B cell (primary cell): ENCODE data around the gene FAM53B. TPM values are rescaled to one million over a fixed set of nuclear protein-coding genes. Genes with fewer than 3 reads are reported as not detected.

Experiments
- ATAC-seq: fragments of 200-7000 bp; cut with Tn5 transposase; one replicate; pipeline ENCODE4 v1.10.0; 2021; ENCODE audit warnings: low read depth, mild to moderate bottlenecking, moderate number of reproducible peaks, moderate library complexity
- CTCF ChIA-PET: fragments of 350-600 bp; sonication (Branson Sonifier 250); formaldehyde crosslinking; loops from one replicate; lab custom pipeline; 2021; ENCODE audit warnings: antibody characterized with exemption, inconsistent platforms; lab: Charles Lee
- POLR2A ChIA-PET: fragments of 350-600 bp; sonication (Branson Sonifier 250); formaldehyde crosslinking; loops from one replicate; lab custom pipeline; 2021; ENCODE audit warnings: antibody characterized with exemption; lab: Charles Lee
- DNase-seq: peaks from one replicate; pipeline ENCODE4 v3.0.0; 2013
- H2AFZ ChIP-seq: 2 replicates; pipeline ENCODE4 v1.6.1; 2012; ENCODE audit warnings: mild to moderate bottlenecking, low read depth, low read length; ENCODE audit not compliant: insufficient read depth, poor library complexity, severe bottlenecking
- H3K27ac ChIP-seq, 2 donors: 1 replicate in 1 of 2; 2 replicates in 1 of 2; pipeline ENCODE4 v1.5.1; 2012 to 2013; ENCODE audit warnings: low read length in 2 of 2, mild to moderate bottlenecking in 2 of 2, moderate library complexity in 1 of 2
- H3K27me3 ChIP-seq, 4 experiments: fragments of 200-600 bp in 1 of 4; sonication (generic) in 1 of 4; replicated peaks in 1 of 4; 1 replicate in 2 of 4; 2 replicates in 2 of 4; pipeline versions ENCODE4 v1.6.1 to v1.7.0; 2013 to 2016; ENCODE audit warnings: low read length in 3 of 4, mild to moderate bottlenecking in 2 of 4, mixed read lengths in 1 of 4, moderate library complexity in 1 of 4; ENCODE audit not compliant: insufficient read depth in 4 of 4, control insufficient read depth in 3 of 4; ENCODE audit errors: control extremely low read depth in 1 of 4
- H3K36me3 ChIP-seq, 2 experiments: replicated peaks in 1 of 2; 1 replicate in 1 of 2; 2 replicates in 1 of 2; pipeline versions ENCODE4 v1.6.1 to v1.7.1; 2013; ENCODE audit warnings: low read length in 1 of 2; ENCODE audit not compliant: insufficient read depth in 2 of 2, control insufficient read depth in 1 of 2; ENCODE audit errors: control extremely low read depth in 1 of 2, extremely low read depth in 1 of 2
- H3K4me1 ChIP-seq, 2 donors: fragments of 200-600 bp in 1 of 2; sonication (generic) in 1 of 2; 1 replicate in 1 of 2; 2 replicates in 1 of 2; pipeline versions ENCODE4 v1.5.1 to v1.6.1; 2013 to 2017; ENCODE audit warnings: low read length in 2 of 2; ENCODE audit not compliant: control insufficient read depth in 2 of 2, insufficient read depth in 2 of 2
- H3K4me2 ChIP-seq: replicated peaks from 2 replicates; pipeline ENCODE3; 2012; ENCODE audit warnings: mild to moderate bottlenecking, low read depth, low read length; ENCODE audit not compliant: poor library complexity, severe bottlenecking
- H3K4me3 ChIP-seq, 5 experiments: fragments of 200-600 bp in 1 of 5; sonication (generic) in 1 of 5; 1 replicate in 3 of 5; 2 replicates in 2 of 5; pipeline versions ENCODE4 v1.5.1 to v1.7.0; 2011 to 2016; ENCODE audit warnings: low read length in 4 of 5, mild to moderate bottlenecking in 4 of 5, low read depth in 2 of 5, control low read depth in 1 of 5, moderate library complexity in 1 of 5; ENCODE audit not compliant: insufficient read depth in 1 of 5; ENCODE audit errors: control extremely low read depth in 1 of 5, extremely low read depth in 1 of 5
- H3K79me2 ChIP-seq: fragments of 200-600 bp; sonication (generic); one replicate; pipeline ENCODE4 v1.6.0; 2016; ENCODE audit warnings: low read length; ENCODE audit not compliant: control insufficient read depth, insufficient read depth
- H3K9ac ChIP-seq: fragments of 200-600 bp; sonication (generic); 2 replicates; pipeline ENCODE4 v1.6.1; 2017; ENCODE audit warnings: mild to moderate bottlenecking, low read length, moderate library complexity
- H3K9me3 ChIP-seq, 3 donors: one replicate each; pipeline versions ENCODE4 v1.6.1 to v1.7.1; 2013; ENCODE audit warnings: low read length in 2 of 3; ENCODE audit not compliant: control insufficient read depth in 2 of 3, insufficient read depth in 1 of 3; ENCODE audit errors: control extremely low read depth in 1 of 3
- H4K20me1 ChIP-seq: 2 replicates; pipeline ENCODE4 v1.6.0; 2012; ENCODE audit warnings: mild to moderate bottlenecking, low read length; ENCODE audit not compliant: insufficient read depth, control insufficient read depth, poor library complexity, severe bottlenecking
- H3K27ac Mint-ChIP-seq: one replicate; pipeline ENCODE4 v1.8.0; 2021; ENCODE audit warnings: mixed read lengths
- H3K27me3 Mint-ChIP-seq: one replicate; pipeline ENCODE4 v1.8.0; 2021; ENCODE audit warnings: mixed read lengths
- H3K4me1 Mint-ChIP-seq: one replicate; pipeline ENCODE4 v1.8.0; 2021; ENCODE audit warnings: mixed read lengths
- H3K4me3 Mint-ChIP-seq: one replicate; pipeline ENCODE4 v1.8.0; 2021; ENCODE audit warnings: mixed read lengths
- H3K9me3 Mint-ChIP-seq: one replicate; pipeline ENCODE4 v1.8.0; 2022; ENCODE audit warnings: mixed read lengths; ENCODE audit not compliant: insufficient read depth
- EZH2 ChIP-seq: IDR thresholded peaks from 2 replicates; pipeline ENCODE4 v1.6.1; 2012; ENCODE audit warnings: borderline replicate concordance, low read depth, mild to moderate bottlenecking, moderate library complexity, low read length; ENCODE audit not compliant: insufficient read depth, poor library complexity, severe bottlenecking
- WGBS: methylation state at CpG from one replicate; pipeline ENCODE4 v1.1.5; 2013; ENCODE audit warnings: missing lambda C conversion rate; ENCODE audit not compliant: insufficient coverage; 5-methylcytosine and 5-hydroxymethylcytosine counted together
- intact Hi-C: fragments of 100-400 bp; cut with micrococcal nuclease; formaldehyde crosslinking; loops from one replicate; pipeline ENCODE4 v1.10.0; 2022
- polyA plus RNA-seq: library from polyadenylated mRNA; depleted of rRNA; stranded (reverse); fragments of >200 nt; gene quantifications from 2 replicates; pipeline ENCODE4 v1.2.3, GENCODE V29; 2012
- total RNA-seq, 2 donors: library from RNA; stranded (reverse); fragments of 120-200 nt in 1 of 2; gene quantifications; 1 replicate in 1 of 2; 2 replicates in 1 of 2; pipeline versions ENCODE4 v1.2.3 to v1.2.4, GENCODE V29; 2013 to 2022
- TF ChIP-seq, protein P1 (sequence below): fragments of 200-600 bp; IDR thresholded peaks from one replicate; pipeline ENCODE4 v1.8.0; 2022; ENCODE audit warnings: antibody characterized with exemption, mild to moderate bottlenecking

FAM53B gene
- total and polyA plus RNA-seq, 2 donors (not counting 1 experiment from before 2014, with no cell fraction given) = 51.2 to 186 TPM

DNA sequence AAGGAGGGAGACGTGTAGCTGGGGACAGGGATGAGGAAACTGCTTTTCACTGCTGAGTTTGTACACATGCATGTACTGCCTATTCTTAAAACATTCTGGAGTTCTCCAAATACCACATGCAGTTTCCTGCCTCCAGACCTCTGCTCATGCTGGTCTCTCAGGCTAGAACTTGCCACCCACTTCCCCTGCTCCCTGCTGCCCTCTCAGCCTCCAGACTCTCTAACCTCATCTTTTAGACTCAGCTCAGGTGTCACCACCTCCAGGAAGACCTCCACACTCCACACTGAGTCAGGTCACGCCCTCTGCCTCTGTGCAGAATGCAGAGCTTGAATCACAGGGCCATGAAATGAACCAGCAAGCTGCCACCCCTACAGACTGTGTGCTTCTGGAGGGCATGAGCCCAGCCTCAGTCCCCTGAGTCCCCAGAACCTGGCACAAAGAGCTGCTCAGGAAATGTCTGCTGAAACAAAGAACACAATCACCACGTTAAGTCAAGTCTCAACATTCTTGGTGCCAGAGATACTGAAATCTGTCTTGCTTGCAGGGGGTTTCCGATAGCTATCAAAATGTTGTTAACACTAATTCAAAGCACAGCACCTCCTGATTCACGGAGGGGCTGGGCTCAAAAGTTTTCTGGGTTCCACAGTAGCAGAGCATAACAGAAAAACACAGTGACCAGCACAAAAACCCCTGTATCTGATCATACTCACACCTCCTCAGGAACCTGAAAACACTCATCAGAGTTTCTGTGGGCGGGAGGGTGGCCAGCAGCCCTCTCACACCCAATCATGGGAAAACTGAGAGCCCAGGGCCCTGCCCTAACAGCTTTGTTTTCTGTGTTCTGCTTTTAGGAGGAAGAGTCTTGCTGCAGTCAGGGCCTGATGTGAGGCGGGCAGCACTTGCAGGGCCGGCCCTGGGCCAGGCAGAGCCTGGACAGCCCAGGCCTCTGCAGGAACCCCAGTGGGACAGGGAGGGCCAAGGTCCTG lies 21.1 kb downstream of the FAM53B start:
- H3K9me3 Mint-ChIP-seq = no peaks in the 10 kb centered on the region
- DNase-seq (peak; percentile 62), ATAC-seq (peak; percentile 34)
- peaks cover 6 to 26% of the 10 kb centered on the region in 2 experiments for H3K36me3 ChIP-seq
- no peak overlapping the region for H2AFZ ChIP-seq
- POLR2A ChIA-PET = interaction anchor here (0.6 to 3.4 kb wide), 10 partner anchors 9 to 189 kb away, joined by 3 to 15 read pairs (median 4); no protein-coding TSS in a partner anchor
- H4K20me1 ChIP-seq = peaks cover 47% of the 10 kb centered on the region
- H3K4me1 ChIP-seq = peaks cover 97% of the 10 kb centered on the region in 2 donors
- CTCF ChIA-PET = interaction anchor here (0.6 to 19.2 kb wide), 15 partner anchors 8 to 193 kb away, joined by 3 to 353 read pairs (median 4); no protein-coding TSS in a partner anchor
- H3K79me2 ChIP-seq = peaks cover 97% of the 10 kb centered on the region
- TF ChIP-seq, protein P1, sequence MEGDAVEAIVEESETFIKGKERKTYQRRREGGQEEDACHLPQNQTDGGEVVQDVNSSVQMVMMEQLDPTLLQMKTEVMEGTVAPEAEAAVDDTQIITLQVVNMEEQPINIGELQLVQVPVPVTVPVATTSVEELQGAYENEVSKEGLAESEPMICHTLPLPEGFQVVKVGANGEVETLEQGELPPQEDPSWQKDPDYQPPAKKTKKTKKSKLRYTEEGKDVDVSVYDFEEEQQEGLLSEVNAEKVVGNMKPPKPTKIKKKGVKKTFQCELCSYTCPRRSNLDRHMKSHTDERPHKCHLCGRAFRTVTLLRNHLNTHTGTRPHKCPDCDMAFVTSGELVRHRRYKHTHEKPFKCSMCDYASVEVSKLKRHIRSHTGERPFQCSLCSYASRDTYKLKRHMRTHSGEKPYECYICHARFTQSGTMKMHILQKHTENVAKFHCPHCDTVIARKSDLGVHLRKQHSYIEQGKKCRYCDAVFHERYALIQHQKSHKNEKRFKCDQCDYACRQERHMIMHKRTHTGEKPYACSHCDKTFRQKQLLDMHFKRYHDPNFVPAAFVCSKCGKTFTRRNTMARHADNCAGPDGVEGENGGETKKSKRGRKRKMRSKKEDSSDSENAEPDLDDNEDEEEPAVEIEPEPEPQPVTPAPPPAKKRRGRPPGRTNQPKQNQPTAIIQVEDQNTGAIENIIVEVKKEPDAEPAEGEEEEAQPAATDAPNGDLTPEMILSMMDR = no peak
- no peak for TF ChIP-seq EZH2
- intact Hi-C loops = loop anchor here (5.0 kb wide), 1 partner anchor 36 kb away; no protein-coding TSS in a partner anchor
- peak overlapping the region in 1 of 5 experiments; percentile 8 for H3K4me3 ChIP-seq
- no peaks in the 10 kb centered on the region for H3K27me3 ChIP-seq
- no peaks in the 10 kb centered on the region for H3K9me3 ChIP-seq
- H3K4me3 Mint-ChIP-seq = peak overlapping the region; percentile 83
- WGBS = 41% methylated on average over 3 of the region's 8 CpGs
- peak overlapping the region; percentile 65 for H3K4me2 ChIP-seq
- peak overlapping the region; percentile 99 for H3K27ac Mint-ChIP-seq
- peak overlapping the region; percentile 28 for H3K9ac ChIP-seq
- no peaks in the 10 kb centered on the region for H3K27me3 Mint-ChIP-seq
- peak overlapping the region; percentile 92 to 98 for H3K27ac ChIP-seq
- H3K4me1 Mint-ChIP-seq = peaks cover 92% of the 10 kb centered on the region
